Neural progenitor cell (in vitro differentiated cells): Measurements from ENCODE around the gene TANC1.

Source experiments
- CTCF ChIP-seq: fragments of 200-600 bp; sonication (generic); IDR thresholded peaks from 2 replicates; pipeline ENCODE4 v1.5.1; 2017; ENCODE audit warnings: antibody characterized with exemption, mild to moderate bottlenecking
- EZH2 ChIP-seq: fragments of 200-600 bp; sonication (generic); IDR thresholded peaks from 2 replicates; pipeline ENCODE4 v1.6.1; 2017; ENCODE audit warnings: antibody characterized with exemption, mild to moderate bottlenecking, moderate library complexity
- EZH2phosphoT487 ChIP-seq: fragments of 200-600 bp; sonication (generic); IDR thresholded peaks from 2 replicates; pipeline ENCODE4 v1.6.1; 2017; ENCODE audit warnings: antibody characterized with exemption

GRCh38 chr2:159071190-159071915 lies 102.9 kb downstream of the TANC1 start:
- no peak for TF ChIP-seq CTCF
- no peak for TF ChIP-seq EZH2
- peak; percentile 24 for TF ChIP-seq EZH2phosphoT487
